AG09319 (cell line): ENCODE results near the gene IFNL4.

Experiments
- DNase-seq: peaks from one replicate; pipeline ENCODE4 v3.0.0-alpha.2; 2010; ENCODE audit warnings: low read depth; ENCODE audit errors: extremely low read depth
- CTCF ChIP-seq: IDR thresholded peaks from 2 replicates; pipeline ENCODE4 v1.5.1; 2011; ENCODE audit warnings: low read depth, mild to moderate bottlenecking, inconsistent platforms, low read length, moderate library complexity

The IFNL4 gene

GRCh38 chr19:39264306-39265290 is 15.9 kb upstream of the IFNL4 start:
- no peak for DNase-seq
- no peak for TF ChIP-seq CTCF

GRCh38 chr19:39263912-39264305 is 15.3 kb upstream of the IFNL4 start:
- TF ChIP-seq CTCF = no peak
- DNase-seq = no peak

GRCh38 chr19:39262496-39262895 is 13.8 kb upstream of the IFNL4 start:
- DNase-seq = no peak
- no peak for TF ChIP-seq CTCF

- no peak for DNase-seq
- TF ChIP-seq CTCF = no peak
Observed at GRCh38 chr19:39261704-39262103, 13.0 kb upstream of the IFNL4 start.

GRCh38 chr19:39257227-39257626 is 8.6 kb upstream of the IFNL4 start:
- no peak for DNase-seq
- TF ChIP-seq CTCF = no peak

- no peak for DNase-seq
- no peak for TF ChIP-seq CTCF
Observed at GRCh38 chr19:39254531-39255345, 6.1 kb upstream of the IFNL4 start.
